OCI-LY3 (cell line): ENCODE results near the gene C22orf31.

Experiments
- CTCF ChIP-seq: fragments of 200-600, 300-600 bp; sonication (generic); IDR thresholded peaks from 2 replicates; pipeline ENCODE4 v1.5.1; 2014; ENCODE audit warnings: antibody characterized with exemption, low read length, low read depth
- EZH2phosphoT487 ChIP-seq: fragments of 200-600 bp; shearing (Covaris generic); IDR thresholded peaks from 2 replicates; pipeline ENCODE4 v1.6.1; 2018; ENCODE audit warnings: antibody characterized with exemption, mixed run types, low read depth

- TF ChIP-seq CTCF = no peak
- no peak for TF ChIP-seq EZH2phosphoT487
These were observed 46.5 kb upstream of the C22orf31 start for GRCh38 chr22:29108137-29108536.
